Neutrophil (primary cell): ENCODE results near the gene LPP.

Source experiments
- H3K27ac ChIP-seq: fragments of 200-600 bp; sonication (generic); 2 replicates; pipeline ENCODE4 v1.5.1; 2016; ENCODE audit warnings: mild to moderate bottlenecking, moderate library complexity
- H3K27me3 ChIP-seq: fragments of 200-600 bp; sonication (generic); 2 replicates; pipeline ENCODE4 v1.6.0; 2016; ENCODE audit warnings: mild to moderate bottlenecking
- H3K36me3 ChIP-seq: fragments of 200-600 bp; sonication (generic); 2 replicates; pipeline ENCODE4 v1.5.1; 2017
- H3K4me1 ChIP-seq, 2 experiments: fragments of 200-600 bp in 1 of 2; sonication (generic) in 1 of 2; 1 replicate in 1 of 2; 2 replicates in 1 of 2; pipeline versions ENCODE4 v1.5.1 to v1.6.1; 2013 to 2016; ENCODE audit warnings: low read depth in 1 of 2, low read length in 1 of 2, mild to moderate bottlenecking in 1 of 2, moderate library complexity in 1 of 2; ENCODE audit not compliant: control insufficient read depth in 1 of 2, insufficient read depth in 1 of 2
- H3K4me3 ChIP-seq, 2 experiments: fragments of 200-600 bp in 1 of 2; sonication (generic) in 1 of 2; 1 replicate in 1 of 2; 2 replicates in 1 of 2; pipeline ENCODE4 v1.5.1; 2013 to 2016; ENCODE audit warnings: low read depth in 1 of 2, low read length in 1 of 2, mild to moderate bottlenecking in 1 of 2, moderate library complexity in 1 of 2
- H3K9me3 ChIP-seq: fragments of 200-600 bp; sonication (generic); 2 replicates; pipeline ENCODE4 v1.5.1; 2016
- TF ChIP-seq, protein P1 (sequence below): fragments of 200-600 bp; sonication (generic); IDR thresholded peaks from 2 replicates; pipeline ENCODE4 v1.5.1; 2016; ENCODE audit warnings: antibody characterized with exemption

LPP gene

DNA sequence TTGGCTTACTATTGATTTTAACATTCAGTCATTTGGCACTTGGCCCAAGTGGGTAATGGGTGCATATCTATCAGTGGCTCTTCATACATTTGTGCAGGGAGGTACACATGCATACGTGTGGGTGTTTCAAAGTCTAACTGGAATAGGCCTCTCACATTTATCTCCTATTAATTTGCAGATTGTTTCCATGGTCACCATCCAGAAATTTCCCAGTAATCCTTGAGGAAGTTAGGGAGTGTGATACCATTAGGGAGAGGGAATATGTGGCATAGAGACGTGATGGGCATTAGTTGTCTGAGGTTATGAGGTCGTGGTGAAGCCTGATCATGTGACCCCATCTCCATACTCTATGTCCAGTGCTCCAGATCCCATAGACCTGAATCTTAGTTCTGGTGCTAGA is 102.8 kb downstream of the LPP start:
- H3K4me1 ChIP-seq: peaks cover 11 to 13% of the 10 kb centered on the region in 2 experiments
- H3K36me3 ChIP-seq: no peaks in the 10 kb centered on the region
- no peaks in the 10 kb centered on the region for H3K9me3 ChIP-seq
- TF ChIP-seq, protein P1, sequence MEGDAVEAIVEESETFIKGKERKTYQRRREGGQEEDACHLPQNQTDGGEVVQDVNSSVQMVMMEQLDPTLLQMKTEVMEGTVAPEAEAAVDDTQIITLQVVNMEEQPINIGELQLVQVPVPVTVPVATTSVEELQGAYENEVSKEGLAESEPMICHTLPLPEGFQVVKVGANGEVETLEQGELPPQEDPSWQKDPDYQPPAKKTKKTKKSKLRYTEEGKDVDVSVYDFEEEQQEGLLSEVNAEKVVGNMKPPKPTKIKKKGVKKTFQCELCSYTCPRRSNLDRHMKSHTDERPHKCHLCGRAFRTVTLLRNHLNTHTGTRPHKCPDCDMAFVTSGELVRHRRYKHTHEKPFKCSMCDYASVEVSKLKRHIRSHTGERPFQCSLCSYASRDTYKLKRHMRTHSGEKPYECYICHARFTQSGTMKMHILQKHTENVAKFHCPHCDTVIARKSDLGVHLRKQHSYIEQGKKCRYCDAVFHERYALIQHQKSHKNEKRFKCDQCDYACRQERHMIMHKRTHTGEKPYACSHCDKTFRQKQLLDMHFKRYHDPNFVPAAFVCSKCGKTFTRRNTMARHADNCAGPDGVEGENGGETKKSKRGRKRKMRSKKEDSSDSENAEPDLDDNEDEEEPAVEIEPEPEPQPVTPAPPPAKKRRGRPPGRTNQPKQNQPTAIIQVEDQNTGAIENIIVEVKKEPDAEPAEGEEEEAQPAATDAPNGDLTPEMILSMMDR: no peak
- H3K4me3 ChIP-seq: no peak overlapping the region
- no peak overlapping the region for H3K27ac ChIP-seq
- no peaks in the 10 kb centered on the region for H3K27me3 ChIP-seq

DNA sequence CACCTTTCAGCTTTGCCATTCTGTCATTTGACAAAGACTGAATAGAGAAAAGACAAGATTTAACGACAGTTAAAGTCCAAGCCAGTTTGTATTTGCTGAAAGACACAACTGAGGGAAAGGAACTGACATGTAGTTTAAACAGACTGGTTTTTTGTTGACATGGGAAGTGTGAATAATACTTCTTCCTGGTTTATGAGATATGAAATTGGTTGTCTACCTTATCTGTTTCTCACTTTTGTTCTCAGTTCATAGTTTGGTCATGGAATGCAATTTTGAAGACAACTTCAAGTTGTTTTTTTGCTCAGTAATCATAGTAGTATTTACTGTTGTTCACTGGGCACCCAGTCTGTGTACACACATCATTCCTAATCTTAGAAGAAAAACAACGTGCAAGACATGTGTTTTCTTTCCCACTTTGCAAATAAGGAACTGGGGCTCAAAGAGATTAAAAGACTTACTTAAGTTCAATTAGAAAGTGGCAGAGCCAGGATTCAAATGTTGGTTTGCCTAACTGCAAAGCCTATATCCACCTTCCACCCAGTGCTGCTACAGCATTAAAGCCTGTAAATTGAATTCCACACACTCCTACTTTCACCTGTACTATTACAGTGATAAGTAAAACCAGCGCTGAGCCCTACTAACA is 103.5 kb downstream of the LPP start:
- Histone ChIP-seq H3K27me3 (no peaks in the 10 kb centered on the region), H3K4me3 (no peak overlapping the region), H3K36me3 (no peaks in the 10 kb centered on the region), H3K27ac (no peak overlapping the region), H3K4me1 (peaks cover 11 to 13% of the 10 kb centered on the region in 2 experiments), H3K9me3 (no peaks in the 10 kb centered on the region)
- TF ChIP-seq, protein P1: no peak

DNA sequence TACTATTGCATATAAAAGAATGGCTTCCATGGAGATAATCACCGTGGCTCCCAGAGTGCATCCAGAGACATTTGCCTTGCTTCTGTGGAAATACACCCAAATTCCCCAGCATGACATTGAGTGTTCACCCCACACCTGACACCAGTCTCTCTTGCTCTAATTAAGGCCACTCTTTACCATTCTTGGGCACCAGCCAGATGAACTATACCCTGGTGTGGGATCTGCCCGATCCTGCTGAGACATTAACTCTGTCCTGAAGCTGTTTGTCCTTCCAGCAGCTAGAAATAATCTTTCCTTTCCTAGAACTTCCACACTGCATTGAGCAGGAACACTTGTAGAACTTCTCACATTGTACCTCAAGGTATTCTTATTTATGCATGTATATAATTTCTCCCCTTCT is 105.2 kb downstream of the LPP start:
- Histone ChIP-seq H3K9me3 (no peaks in the 10 kb centered on the region), H3K4me1 (peaks cover 1 to 3% of the 10 kb centered on the region in 2 experiments), H3K4me3 (no peak overlapping the region), H3K27me3 (no peaks in the 10 kb centered on the region), H3K27ac (no peak overlapping the region), H3K36me3 (no peaks in the 10 kb centered on the region)
- TF ChIP-seq, protein P1: no peak

DNA sequence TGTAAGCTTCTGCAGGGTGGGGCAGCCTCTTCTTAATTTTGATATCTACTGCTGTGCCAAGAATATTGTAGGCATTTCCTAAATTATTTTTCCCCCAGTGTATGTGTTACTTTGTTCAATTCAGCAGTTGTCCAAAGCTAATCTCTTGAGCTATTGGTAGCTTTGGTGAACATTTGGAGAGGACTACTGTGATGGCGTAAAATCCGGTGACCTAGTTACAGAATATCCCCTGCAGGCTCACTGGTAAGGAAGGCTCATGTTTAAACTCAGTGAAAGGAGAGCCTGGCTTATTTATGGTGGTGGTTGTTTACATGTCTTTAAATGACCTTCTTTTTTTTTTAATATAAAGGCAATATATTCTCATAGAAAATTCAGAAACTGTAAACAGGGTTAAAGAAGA is 105.6 kb downstream of the LPP start:
- no peaks in the 10 kb centered on the region for H3K36me3 ChIP-seq
- H3K9me3 ChIP-seq: no peaks in the 10 kb centered on the region
- no peak overlapping the region for H3K4me3 ChIP-seq
- H3K27me3 ChIP-seq: no peaks in the 10 kb centered on the region
- H3K4me1 ChIP-seq: no peaks in the 10 kb centered on the region
- H3K27ac ChIP-seq: no peak overlapping the region
- TF ChIP-seq, protein P1: no peak

DNA sequence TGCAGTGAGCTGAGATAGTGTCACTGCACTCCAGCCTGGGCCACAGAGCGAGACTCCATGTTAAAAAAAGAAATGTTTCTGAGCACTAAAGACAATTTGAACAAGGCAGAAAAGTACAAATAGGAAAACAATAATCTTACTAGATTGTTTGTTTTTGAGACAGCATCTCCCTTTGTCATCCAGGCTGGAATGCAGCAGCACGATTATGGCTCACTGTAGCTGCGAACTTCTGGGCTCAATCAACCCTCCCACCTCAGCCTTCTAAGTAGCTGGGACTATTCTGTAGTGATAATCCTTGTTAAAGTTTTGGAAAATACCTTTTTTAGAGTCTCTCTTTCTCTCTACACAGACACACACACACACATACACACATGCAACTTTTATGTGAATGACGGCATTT is 107.1 kb downstream of the LPP start:
- Histone ChIP-seq H3K9me3 (no peaks in the 10 kb centered on the region), H3K36me3 (no peaks in the 10 kb centered on the region), H3K4me3 (no peak overlapping the region), H3K27me3 (no peaks in the 10 kb centered on the region), H3K27ac (no peak overlapping the region), H3K4me1 (no peaks in the 10 kb centered on the region)
- TF ChIP-seq, protein P1: no peak
